Vagina (tissue), 2 donors: ENCODE data around the gene FGF4.

Experiments
- POLR2A ChIP-seq, 2 donors: fragments of 450-650 bp; IDR thresholded peaks; one replicate each; pipeline ENCODE4 v1.6.1; 2017; ENCODE audit warnings: antibody characterized with exemption in 2 of 2, mild to moderate bottlenecking in 2 of 2, moderate library complexity in 2 of 2
- POLR2AphosphoS5 ChIP-seq, 2 donors: sonication (generic); formaldehyde crosslinking; IDR thresholded peaks; one replicate each; pipeline ENCODE4 v1.9.0; 2017; ENCODE audit warnings: antibody characterized with exemption in 2 of 2, mild to moderate bottlenecking in 2 of 2, low read depth in 1 of 2; ENCODE audit not compliant: insufficient read depth in 1 of 2
- TF ChIP-seq, protein P1 (sequence below), 3 experiments: fragments of 450-650 bp in 2 of 3; fragments of 200-600 bp in 1 of 3; sonication (generic) in 1 of 3; IDR thresholded peaks; one replicate each; pipeline ENCODE4 v1.5.1; 2017 to 2019; ENCODE audit warnings: antibody characterized with exemption in 3 of 3, mild to moderate bottlenecking in 2 of 3, moderate library complexity in 2 of 3

- TF ChIP-seq, protein P1, sequence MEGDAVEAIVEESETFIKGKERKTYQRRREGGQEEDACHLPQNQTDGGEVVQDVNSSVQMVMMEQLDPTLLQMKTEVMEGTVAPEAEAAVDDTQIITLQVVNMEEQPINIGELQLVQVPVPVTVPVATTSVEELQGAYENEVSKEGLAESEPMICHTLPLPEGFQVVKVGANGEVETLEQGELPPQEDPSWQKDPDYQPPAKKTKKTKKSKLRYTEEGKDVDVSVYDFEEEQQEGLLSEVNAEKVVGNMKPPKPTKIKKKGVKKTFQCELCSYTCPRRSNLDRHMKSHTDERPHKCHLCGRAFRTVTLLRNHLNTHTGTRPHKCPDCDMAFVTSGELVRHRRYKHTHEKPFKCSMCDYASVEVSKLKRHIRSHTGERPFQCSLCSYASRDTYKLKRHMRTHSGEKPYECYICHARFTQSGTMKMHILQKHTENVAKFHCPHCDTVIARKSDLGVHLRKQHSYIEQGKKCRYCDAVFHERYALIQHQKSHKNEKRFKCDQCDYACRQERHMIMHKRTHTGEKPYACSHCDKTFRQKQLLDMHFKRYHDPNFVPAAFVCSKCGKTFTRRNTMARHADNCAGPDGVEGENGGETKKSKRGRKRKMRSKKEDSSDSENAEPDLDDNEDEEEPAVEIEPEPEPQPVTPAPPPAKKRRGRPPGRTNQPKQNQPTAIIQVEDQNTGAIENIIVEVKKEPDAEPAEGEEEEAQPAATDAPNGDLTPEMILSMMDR (IDR thresholded peaks at IDR 0.05), result no peak
- TF ChIP-seq POLR2A (IDR thresholded peaks at IDR 0.05) (no peak), POLR2AphosphoS5 (IDR thresholded peaks at IDR 0.05; ENCODE audit: insufficient read depth in 1 of 2, low read depth in 1 of 2) (no peak)
Measured at GRCh38 chr11:69744435-69744834, 30.7 kb downstream of the FGF4 start.
